Amygdala (tissue), 56 donors: Measurements from ENCODE around the gene TSPAN5.
A peak's percentile ranks its signal among the peaks of the same experiment; 100 is the strongest.

Source experiments
- DNase-seq, 56 donors: peaks; one replicate each; lab custom pipeline; 2025; lab: John Stamatoyannopoulos, UW

TSPAN5 gene

GRCh38 chr4:98527534-98528269, 130.7 kb downstream of the TSPAN5 start:
- no peak for DNase-seq

DNA sequence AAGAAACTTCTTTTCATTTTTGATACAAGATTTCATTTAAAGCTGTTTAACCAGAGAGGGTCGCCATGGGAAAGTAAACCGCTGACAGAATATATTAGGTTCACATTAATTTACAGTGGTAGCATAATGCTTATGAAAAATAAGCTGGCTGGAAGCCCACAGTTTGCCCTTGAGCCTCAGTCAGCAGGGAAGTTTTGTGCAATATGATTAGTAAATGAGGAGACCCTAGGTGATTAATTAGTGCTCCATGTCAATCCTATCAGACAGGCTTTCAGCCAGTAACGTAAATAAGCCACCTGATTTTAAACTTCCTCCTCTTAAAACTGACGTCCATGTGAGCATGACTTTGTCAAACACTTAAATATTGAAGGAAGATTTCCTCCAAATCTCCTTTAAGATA, 134.2 kb downstream of the TSPAN5 start:
- no peak for DNase-seq

DNA sequence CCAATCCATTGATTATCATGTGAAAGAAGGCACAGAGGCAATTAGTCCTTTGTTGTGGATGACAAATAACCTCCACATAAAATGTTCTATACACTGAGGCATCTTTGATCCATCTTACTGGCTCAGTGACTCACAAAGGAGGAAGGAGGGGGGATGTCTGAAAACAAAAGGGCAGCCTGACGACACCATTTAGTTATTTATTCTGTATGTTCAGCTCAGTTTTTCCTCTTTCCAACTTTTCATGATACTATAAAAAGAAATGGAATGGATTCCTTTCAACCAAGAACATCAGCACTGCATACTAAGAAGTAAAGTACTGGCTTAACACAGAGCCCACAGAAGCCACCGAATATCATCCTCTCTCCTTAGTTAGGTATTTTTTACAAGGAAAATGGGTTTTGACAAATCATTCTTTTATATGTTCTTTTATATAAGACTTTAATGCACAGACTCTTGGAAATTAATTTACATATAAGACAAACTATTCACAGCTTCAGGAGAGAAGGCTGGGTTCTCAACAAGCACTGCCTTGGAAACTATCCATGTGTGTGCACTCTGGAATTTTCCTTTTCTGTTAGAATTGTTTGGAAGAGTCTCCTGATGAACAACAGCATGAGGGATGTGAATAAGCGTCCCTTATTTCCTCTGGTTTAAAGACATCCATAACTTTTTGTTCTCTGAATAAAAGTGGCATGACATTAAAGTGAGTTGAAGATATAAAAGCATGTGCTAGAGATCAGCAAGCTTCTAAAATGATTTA, 135.6 kb downstream of the TSPAN5 start:
- no peak for DNase-seq

- DNase-seq, result peak in 2 of 56 donors; percentile 11 to 23
These were observed 136.3 kb downstream of the TSPAN5 start for GRCh38 chr4:98522062-98522461.

GRCh38 chr4:98521486-98521885, 136.9 kb downstream of the TSPAN5 start:
- DNase-seq, result no peak

DNA sequence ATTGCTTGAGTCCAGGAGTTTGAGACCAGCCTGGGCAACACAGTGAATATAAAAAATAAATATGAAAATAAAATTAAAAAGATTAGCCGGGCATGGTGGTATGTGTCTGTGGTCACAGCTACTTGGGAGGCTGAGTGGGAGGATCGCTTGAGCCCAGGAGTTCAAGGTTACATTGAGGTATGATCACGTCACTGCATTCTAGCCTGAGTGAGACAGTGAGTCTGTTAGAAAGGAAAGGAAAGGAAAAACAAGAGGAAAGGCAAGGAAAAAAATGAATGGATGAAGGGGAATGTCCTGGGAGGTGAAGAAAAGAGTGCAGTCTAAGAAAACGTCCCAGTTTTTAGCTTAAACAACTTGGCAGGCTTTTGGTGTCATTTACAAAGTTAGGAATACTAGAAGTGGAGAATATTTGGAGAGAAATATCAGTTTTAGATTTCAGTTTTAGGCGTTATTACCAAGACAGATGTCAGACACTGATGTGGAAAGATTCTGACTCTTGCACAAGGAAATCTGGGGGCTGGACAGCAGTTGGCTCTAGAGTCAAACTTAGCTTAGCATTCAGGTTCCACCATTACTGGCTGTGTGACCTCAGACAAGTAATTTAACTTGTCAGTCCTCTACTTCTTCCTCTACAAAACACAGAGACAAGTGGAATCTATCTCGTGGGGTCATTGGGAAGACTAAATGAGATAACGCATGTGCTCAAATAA, 139.0 kb downstream of the TSPAN5 start:
- no peak for DNase-seq

GRCh38 chr4:98518559-98519267, 139.7 kb downstream of the TSPAN5 start:
- no peak for DNase-seq

DNA sequence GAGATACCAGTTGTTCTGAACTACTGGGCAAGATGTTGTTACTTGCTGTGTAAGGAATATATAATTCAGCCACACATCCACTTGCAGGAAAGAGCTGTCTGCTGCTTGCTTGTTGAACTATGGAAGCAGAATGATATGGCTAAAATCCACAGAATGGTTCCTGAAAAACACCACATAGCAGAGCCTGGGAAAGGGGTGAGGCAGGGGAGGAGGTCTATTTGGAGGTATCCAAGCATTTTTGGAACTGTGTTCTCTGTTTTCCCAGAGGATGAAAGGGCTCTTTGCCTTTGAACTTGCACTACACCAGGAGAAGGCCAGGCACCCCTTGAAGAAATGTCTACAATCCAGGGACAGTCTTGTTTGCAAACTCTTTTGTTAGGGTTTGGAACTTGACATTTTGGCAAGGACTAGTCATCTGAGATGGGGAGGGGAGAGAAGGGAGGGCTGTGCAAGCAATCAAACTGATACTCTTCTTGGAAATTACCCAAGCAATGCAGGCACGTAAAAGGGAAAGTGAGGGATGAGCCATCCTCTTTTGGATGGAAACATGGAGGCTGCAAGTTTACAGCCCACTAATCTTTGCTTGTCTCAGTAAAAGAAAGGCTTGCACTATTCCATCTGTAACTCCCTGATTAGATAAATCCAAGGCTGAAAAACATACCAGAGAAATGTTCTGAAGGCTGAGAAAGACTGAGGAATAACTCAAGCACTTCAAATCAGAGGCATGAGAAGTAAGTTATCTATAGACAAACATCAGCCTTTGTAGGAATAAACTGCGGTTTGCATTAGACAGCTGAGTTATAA, 141.0 kb downstream of the TSPAN5 start:
- DNase-seq, result no peak

- no peak for DNase-seq
These were observed 141.8 kb downstream of the TSPAN5 start for GRCh38 chr4:98516441-98517217.

- no peak for DNase-seq
These were observed 142.4 kb downstream of the TSPAN5 start for GRCh38 chr4:98516042-98516440.

- DNase-seq, result no peak
These were observed 143.0 kb downstream of the TSPAN5 start for GRCh38 chr4:98515470-98515809.

DNA sequence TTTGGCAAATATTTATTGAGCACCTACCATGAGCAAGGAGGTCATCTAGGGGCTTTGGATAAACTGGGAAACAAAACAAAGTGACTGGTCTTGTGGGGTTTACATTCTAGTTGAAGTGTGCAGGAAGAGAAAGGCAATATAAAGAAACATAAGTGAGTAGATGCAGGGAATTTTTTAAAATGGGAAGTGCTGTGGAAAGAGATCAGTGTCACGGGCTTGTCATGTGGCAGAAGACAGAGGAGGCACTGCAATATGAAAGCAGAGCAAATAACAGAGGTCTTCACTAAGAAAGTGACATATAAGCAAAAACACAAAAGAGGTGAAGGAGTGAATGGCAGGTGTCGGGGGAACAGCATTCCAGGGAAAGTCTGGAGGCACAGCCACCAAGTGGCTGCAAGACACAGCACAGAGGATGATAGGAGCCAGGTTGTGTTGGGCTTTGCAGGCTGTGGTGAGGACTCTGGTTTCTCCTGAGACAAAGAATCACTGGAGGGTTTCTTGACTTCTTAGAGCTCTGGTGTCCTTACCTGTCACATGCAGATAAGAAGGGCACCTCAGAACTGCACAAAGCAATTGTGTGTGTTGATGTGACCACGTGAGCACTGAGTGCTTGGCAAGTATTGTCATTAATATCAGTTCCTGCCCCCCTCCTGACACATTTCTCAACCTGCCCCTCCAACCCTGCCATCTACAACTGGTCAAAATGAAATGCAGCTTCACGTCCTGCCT, 143.5 kb downstream of the TSPAN5 start:
- DNase-seq, result no peak

- no peak for DNase-seq
These were observed 145.5 kb downstream of the TSPAN5 start for GRCh38 chr4:98512918-98513317.

GRCh38 chr4:98510757-98511517, 147.5 kb downstream of the TSPAN5 start:
- DNase-seq, result no peak

DNA sequence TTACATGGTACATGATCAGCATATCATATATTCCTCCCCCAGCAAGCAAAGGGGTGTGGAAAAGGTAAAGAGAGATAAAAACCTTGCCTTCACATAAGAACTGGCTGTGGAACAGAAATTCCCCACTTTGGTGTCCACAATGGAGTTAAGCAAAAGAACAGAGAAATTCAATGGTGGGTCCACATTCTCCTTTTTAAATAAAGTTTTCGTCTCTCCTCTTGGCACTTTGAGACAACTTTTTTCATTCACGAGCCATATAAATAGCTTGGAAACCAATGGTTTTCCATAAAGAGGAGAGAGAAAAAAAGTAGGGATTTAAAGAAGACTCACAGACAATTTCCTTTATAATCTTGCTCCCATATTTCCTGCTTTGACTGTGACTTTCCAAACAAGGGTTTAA, 148.1 kb downstream of the TSPAN5 start:
- no peak for DNase-seq

DNA sequence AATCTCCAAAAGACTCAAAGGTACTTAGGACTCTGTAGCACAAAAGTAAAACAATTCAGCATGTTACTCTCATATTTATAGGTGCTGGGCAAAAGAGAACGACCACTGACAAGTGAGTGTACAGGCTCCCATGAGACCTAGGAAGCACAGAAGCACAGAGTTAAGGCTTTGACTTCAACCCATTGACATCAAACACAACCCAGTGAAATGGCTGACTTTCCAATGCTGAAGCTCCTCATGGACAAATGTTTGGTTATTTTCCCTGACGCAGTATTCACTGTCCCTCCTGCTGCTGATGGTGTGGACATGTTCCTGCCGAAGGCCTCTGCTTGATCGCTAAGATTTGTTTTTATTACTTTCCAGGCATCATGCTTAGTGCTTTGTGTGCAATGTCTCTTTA, 148.7 kb downstream of the TSPAN5 start:
- DNase-seq, result no peak

DNA sequence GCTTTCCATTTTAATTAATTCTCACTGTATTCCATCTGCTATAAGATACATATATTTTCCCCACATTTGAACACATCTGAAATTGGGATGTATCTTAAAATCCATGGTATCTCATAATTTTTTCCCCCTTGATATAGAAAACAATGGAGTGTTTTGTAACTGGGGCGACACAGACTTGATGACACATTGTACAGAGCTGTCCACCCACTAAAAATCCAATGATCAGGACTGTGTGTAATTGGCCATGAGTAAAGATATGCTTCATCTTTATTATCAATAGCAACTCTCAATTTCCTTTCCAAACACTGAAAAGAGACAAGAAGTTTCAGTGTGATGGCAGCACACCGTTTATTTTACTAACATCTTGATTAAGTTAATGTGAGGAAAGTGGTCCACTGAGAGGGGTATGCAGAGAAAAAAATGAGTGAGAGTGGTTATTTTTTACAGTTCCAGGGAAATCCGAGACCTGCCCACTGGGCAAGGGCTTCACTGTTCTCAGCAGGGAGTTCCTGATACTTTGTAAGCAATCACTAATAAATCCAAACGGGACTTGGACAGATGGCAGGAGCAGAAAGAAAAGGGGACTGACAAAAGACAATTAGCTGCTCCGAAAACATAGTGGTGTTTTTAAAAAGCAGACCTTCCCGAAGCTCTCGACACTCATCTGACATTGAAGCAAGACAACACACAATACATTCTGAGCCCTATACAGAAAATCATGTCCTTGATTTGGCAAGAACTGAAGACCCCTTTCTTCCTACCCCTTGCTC, 149.4 kb downstream of the TSPAN5 start:
- DNase-seq, result no peak
